GM10248 (cell line): ENCODE results near the gene ATP2B1.

ENCODE experiments used
- CTCF ChIA-PET: fragments of 300-600 bp; sonication (Branson Sonifier 250); formaldehyde crosslinking; extraction: SDS; loops from one replicate; lab custom pipeline; 2021; ENCODE audit warnings: antibody characterized with exemption; lab: Yijun Ruan, JAX
- POLR2A ChIA-PET: fragments of 350-650 bp; sonication (Branson Sonifier 250); formaldehyde crosslinking; extraction: SDS; loops from one replicate; lab custom pipeline; 2020; ENCODE audit warnings: antibody characterized with exemption; lab: Yijun Ruan, JAX
- DNase-seq: peaks from one replicate; pipeline ENCODE4 v3.0.0; 2012; ENCODE audit errors: extremely low spot score
- CTCF ChIP-seq: IDR thresholded peaks from 2 replicates; pipeline ENCODE4 v1.5.1; 2012; ENCODE audit warnings: mild to moderate bottlenecking, low read depth; ENCODE audit errors: extremely low read depth, missing control alignments, control extremely low read depth

ATP2B1 gene

DNA sequence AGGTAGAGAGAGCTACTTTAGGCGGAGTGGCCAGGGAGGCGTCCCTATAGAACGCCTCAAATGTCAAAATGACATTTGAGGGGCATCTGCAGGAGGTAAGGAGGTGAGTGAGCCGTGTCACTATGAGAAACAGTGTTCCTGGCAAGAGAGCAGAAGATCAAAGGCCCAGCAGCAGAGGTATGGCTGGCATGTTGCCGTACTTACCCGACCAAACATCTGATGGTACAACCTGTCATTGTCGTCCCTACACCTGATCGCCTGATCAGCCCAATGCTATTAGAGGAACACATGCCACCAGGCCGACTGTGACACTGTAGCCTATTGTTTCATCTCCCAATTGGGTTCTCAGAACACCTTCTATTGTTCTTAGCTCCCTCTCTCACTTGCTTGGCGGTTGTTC, 148.9 kb downstream of the ATP2B1 start:
- DNase-seq = no peak
- ChIA-PET POLR2A (no interaction called here), CTCF (interaction anchor here (3.8 kb wide), 1 partner anchor 16 kb away, joined by 23 read pairs; no protein-coding TSS in a partner anchor)
- no peak for TF ChIP-seq CTCF

- DNase-seq = no peak
- POLR2A ChIA-PET = no interaction called here
- CTCF ChIA-PET = interaction anchor here (1.8 to 3.8 kb wide), 2 partner anchors 10 to 14 kb away, joined by 7 to 23 read pairs; no protein-coding TSS in a partner anchor
- no peak for TF ChIP-seq CTCF
Measured at GRCh38 chr12:89556976-89557375, 151.7 kb downstream of the ATP2B1 start.

GRCh38 chr12:89552376-89552775, 156.3 kb downstream of the ATP2B1 start:
- no peak for TF ChIP-seq CTCF
- no peak for DNase-seq
- ChIA-PET POLR2A (no interaction called here), CTCF (interaction anchor here (1.3 to 4.0 kb wide), 3 partner anchors 9 to 552 kb away, joined by 3 to 21 read pairs (median 7); no protein-coding TSS in a partner anchor)

GRCh38 chr12:89551747-89552146, 156.9 kb downstream of the ATP2B1 start:
- no peak for DNase-seq
- no peak for TF ChIP-seq CTCF
- ChIA-PET CTCF (interaction anchor here (1.3 to 4.0 kb wide), 5 partner anchors 9 to 553 kb away, joined by 3 to 21 read pairs (median 3); no protein-coding TSS in a partner anchor), POLR2A (no interaction called here)

DNA sequence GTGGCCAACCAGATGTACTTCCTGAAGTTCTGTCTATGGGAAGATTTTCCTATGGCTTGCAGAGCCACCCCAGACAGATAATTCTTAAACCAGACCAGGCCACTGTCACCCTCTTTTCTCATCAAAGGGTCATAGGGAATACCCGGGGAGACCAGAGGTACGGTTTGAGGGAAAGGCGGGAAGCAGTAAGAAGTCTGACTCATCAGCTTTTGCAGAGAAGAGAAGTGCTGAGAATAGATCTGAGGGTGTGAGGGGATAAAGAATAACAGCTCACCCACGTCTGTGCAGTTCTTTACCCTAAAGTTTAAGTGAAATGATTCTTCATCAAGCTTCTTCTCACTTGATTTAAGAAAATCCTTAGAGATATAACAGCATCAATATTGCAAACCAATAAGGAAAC, 161.5 kb downstream of the ATP2B1 start:
- CTCF ChIA-PET = interaction anchor here (2.5 kb wide), 1 partner anchor 557 kb away, joined by 11 read pairs; no protein-coding TSS in a partner anchor
- no peak for TF ChIP-seq CTCF
- no peak for DNase-seq
- POLR2A ChIA-PET = no interaction called here

- CTCF ChIA-PET = interaction anchor here (2.5 kb wide), 1 partner anchor 557 kb away, joined by 11 read pairs; no protein-coding TSS in a partner anchor
- DNase-seq = no peak
- no peak for TF ChIP-seq CTCF
- POLR2A ChIA-PET = no interaction called here
Measured at GRCh38 chr12:89546151-89546550, 162.5 kb downstream of the ATP2B1 start.
